Body of pancreas (tissue), 4 donors: ENCODE results near the gene FAM3A. TPM values are rescaled to one million over a fixed set of nuclear protein-coding genes. Genes with fewer than 3 reads are reported as not detected.

Experiments used
- ATAC-seq: fragments of 150-250 bp; one replicate; pipeline ENCODE4 v1.9.1; 2016
- DNase-seq, 4 donors: peaks; one replicate each; pipeline ENCODE4 v3.0.0-alpha.2; 2019
- H3K27ac ChIP-seq, 4 donors: fragments of 200-600 bp; sonication (generic); 1 replicate in 3 of 4; 2 replicates in 1 of 4; pipeline versions ENCODE4 v1.5.1 to v1.6.1; 2016 to 2019; ENCODE audit warnings: mild to moderate bottlenecking in 1 of 4, mixed read lengths in 1 of 4, moderate library complexity in 1 of 4
- H3K27me3 ChIP-seq, 2 donors: fragments of 200-600 bp; sonication (generic); one replicate each; pipeline ENCODE4 v1.6.0; 2016; ENCODE audit warnings: mild to moderate bottlenecking in 1 of 2
- H3K36me3 ChIP-seq, 2 donors: fragments of 200-600 bp; sonication (generic); replicated peaks in 1 of 2; 2 replicates each; pipeline ENCODE4 v1.5.1; 2016; ENCODE audit warnings: low read depth in 2 of 2; ENCODE audit not compliant: insufficient read depth in 1 of 2
- H3K4me1 ChIP-seq: fragments of 200-600 bp; sonication (generic); one replicate; pipeline ENCODE4 v1.6.0; 2016
- H3K4me3 ChIP-seq, 2 donors: fragments of 200-600 bp; sonication (generic); 1 replicate in 1 of 2; 2 replicates in 1 of 2; pipeline ENCODE4 v1.5.1; 2016 to 2019
- H3K9me3 ChIP-seq, 3 donors: fragments of 200-600 bp; sonication (generic); 1 replicate in 2 of 3; 2 replicates in 1 of 3; pipeline ENCODE4 v1.5.1; 2016
- POLR2A ChIP-seq, 3 donors: fragments of 450-650 bp; IDR thresholded peaks; one replicate each; pipeline ENCODE4 v1.6.1; 2016; ENCODE audit warnings: antibody characterized with exemption in 3 of 3, mild to moderate bottlenecking in 2 of 3
- WGBS, 2 donors: methylation state at CpG; one replicate each; pipeline ENCODE4 v1.1.5; 2017; 5-methylcytosine and 5-hydroxymethylcytosine counted together
- intact Hi-C: fragments of 100-400 bp; cut with DNase I; formaldehyde crosslinking; loops from one replicate; pipeline ENCODE4 v1.15.1; 2023
- total RNA-seq, 2 donors: library from RNA; depleted of rRNA; stranded (reverse); fragments of >200 nt; gene quantifications; one replicate each; pipeline ENCODE4 v1.1.0, GENCODE V29; 2016
- TF ChIP-seq, protein P1 (sequence below), 7 experiments: fragments of 450-650 bp in 4 of 7; fragments of 200-600 bp in 3 of 7; sonication (generic) in 3 of 7; IDR thresholded peaks; one replicate each; pipeline ENCODE4 v1.5.1; 2016 to 2019; ENCODE audit warnings: antibody characterized with exemption in 7 of 7

The FAM3A gene
- total RNA-seq, 2 donors from 2014 or later = 32.3 to 48.3 TPM

DNA sequence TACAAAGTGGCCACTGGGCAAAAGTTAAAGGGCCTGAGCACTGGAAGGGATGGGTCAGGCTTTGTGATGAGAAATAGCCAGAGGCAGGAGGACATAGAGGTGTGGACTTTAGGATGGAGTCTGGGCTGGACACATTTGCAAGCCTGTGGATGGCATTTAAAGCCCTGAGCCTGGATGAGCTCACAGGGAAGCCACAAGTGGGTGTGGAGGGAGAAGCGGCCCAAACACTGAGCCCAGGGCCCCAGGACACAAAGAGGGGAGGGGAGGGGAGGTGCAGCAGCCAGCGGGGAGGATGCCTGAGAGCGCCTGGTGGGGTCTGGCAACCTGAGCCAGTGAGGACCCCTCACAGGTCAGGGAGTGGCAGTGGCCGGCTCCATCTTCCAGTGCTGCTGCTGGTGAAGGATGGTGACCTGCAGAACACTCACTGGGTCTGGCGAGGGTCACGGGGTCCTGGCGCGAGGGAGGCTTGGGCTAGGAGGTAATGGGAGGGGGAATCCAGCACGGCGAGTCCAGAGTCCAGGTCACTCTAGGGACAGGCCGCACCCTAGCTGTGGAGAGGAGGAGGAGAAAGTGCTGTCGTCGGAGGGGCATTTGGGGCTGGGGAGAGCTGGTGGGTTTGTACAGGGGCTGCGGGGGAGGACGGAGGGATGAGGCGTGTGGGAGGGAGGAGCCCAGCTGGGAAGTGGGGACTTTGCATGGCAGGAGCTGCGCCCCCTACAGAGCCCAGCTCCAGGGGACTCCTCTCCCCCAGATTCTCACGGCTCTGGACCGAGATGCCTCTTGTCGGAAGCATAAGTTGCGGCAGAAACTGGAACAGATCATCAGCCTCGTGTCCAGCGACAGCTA lies 44.0 kb downstream of the FAM3A start:
- DNase-seq (no peak), ATAC-seq (no peak)
- Histone ChIP-seq H3K9me3 (no peaks in the 10 kb centered on the region), H3K4me1 (no peaks in the 10 kb centered on the region), H3K36me3 (peaks cover 0 to 2% of the 10 kb centered on the region in 2 donors), H3K27ac (no peak overlapping the region), H3K4me3 (no peak overlapping the region), H3K27me3 (no peaks in the 10 kb centered on the region)
- 86 to 93% methylated on average over 14 to 17 of the region's 23 CpGs for WGBS, 2 donors
- intact Hi-C loops = no loop called here
- TF ChIP-seq, protein P1, sequence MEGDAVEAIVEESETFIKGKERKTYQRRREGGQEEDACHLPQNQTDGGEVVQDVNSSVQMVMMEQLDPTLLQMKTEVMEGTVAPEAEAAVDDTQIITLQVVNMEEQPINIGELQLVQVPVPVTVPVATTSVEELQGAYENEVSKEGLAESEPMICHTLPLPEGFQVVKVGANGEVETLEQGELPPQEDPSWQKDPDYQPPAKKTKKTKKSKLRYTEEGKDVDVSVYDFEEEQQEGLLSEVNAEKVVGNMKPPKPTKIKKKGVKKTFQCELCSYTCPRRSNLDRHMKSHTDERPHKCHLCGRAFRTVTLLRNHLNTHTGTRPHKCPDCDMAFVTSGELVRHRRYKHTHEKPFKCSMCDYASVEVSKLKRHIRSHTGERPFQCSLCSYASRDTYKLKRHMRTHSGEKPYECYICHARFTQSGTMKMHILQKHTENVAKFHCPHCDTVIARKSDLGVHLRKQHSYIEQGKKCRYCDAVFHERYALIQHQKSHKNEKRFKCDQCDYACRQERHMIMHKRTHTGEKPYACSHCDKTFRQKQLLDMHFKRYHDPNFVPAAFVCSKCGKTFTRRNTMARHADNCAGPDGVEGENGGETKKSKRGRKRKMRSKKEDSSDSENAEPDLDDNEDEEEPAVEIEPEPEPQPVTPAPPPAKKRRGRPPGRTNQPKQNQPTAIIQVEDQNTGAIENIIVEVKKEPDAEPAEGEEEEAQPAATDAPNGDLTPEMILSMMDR (IDR thresholded peaks at IDR 0.05) = no peak
- no peak for TF ChIP-seq POLR2A (IDR thresholded peaks at IDR 0.05)

DNA sequence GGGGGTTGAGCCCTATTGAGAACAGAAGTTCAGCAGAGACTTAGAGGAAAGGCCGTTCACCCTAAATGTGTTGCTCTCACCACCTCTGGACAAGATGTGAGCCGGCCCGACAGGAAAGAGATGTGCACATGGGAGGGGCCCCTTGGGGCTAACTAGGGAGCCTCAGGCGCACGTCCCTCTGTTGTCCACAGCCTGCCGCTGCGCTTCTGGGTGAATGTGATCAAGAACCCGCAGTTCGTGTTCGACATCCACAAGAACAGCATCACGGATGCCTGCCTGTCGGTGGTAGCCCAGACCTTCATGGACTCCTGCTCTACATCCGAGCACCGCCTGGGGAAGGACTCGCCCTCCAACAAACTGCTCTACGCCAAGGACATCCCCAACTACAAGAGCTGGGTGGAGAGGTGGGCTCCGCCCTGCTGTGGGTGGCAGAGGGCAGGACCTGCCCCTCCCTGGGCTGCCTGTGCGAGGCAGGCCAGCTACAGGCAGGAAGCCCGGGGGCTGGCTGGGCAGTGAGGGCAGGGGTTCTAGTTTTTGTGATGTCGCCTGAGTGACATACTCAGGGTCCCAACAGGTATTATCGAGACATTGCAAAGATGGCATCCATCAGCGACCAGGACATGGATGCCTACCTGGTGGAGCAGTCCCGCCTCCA lies 45.0 kb downstream of the FAM3A start:
- Histone ChIP-seq H3K36me3 (peaks cover 0 to 2% of the 10 kb centered on the region in 2 donors), H3K4me1 (no peaks in the 10 kb centered on the region), H3K27ac (no peak overlapping the region), H3K4me3 (no peak overlapping the region), H3K27me3 (no peaks in the 10 kb centered on the region), H3K9me3 (no peaks in the 10 kb centered on the region)
- no peak for DNase-seq
- intact Hi-C loops = no loop called here
- no peak for ATAC-seq
- 93 to 96% methylated on average over 5 to 17 of the region's 23 CpGs for WGBS, 2 donors
- TF ChIP-seq, protein P1 (IDR thresholded peaks at IDR 0.05) = no peak
- no peak for TF ChIP-seq POLR2A (IDR thresholded peaks at IDR 0.05)

DNA sequence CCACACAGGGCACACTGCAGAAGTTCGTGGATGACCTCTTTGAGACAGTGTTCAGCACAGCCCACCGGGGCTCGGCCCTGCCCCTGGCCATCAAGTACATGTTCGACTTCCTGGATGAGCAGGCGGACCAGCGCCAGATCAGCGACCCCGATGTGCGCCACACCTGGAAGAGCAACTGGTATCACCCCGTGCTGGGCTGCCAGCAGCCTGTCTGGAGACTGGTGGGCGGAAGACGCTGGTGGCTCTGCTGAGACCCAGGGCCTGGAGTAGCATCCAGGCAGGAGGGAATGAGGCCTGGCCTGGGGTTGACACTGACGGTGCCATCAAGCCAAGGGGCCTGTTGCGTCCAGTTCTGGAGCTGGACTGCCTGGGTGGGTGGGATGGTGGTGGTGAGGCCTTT lies 45.6 kb downstream of the FAM3A start:
- no peak for TF ChIP-seq POLR2A (IDR thresholded peaks at IDR 0.05)
- TF ChIP-seq, protein P1 (IDR thresholded peaks at IDR 0.05) = no peak
- WGBS, 2 donors = 81% methylated on average over 5 of the region's 14 CpGs; no CpG with 5 or more reads in 1 of the 2 donors
- intact Hi-C loops = no loop called here
- Histone ChIP-seq H3K27me3 (no peaks in the 10 kb centered on the region), H3K4me1 (no peaks in the 10 kb centered on the region), H3K36me3 (peaks cover 0 to 2% of the 10 kb centered on the region in 2 donors), H3K27ac (no peak overlapping the region), H3K4me3 (no peak overlapping the region), H3K9me3 (no peaks in the 10 kb centered on the region)
- DNase-seq = no peak
- no peak for ATAC-seq

DNA sequence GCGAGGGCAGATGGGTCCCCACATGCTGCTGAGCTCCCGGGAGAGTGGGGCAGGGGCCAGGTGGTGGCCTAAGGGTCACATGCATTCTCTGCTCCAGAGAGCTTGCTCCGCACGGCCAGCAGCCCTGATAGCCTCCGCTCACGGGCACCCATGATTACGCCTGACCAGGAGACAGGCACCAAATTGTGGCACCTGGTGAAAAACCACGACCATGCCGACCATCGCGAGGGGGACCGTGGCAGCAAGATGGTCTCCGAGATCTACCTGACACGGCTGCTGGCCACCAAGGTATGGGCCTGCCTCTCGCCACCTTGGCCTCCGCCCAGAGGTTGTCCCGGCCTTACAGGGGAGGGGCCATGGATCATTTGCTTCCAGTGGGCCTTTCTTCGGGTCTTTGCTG lies 46.2 kb downstream of the FAM3A start:
- ATAC-seq (no peak), DNase-seq (no peak)
- Histone ChIP-seq H3K27ac (no peak overlapping the region), H3K4me3 (no peak overlapping the region), H3K27me3 (no peaks in the 10 kb centered on the region), H3K4me1 (no peaks in the 10 kb centered on the region), H3K9me3 (no peaks in the 10 kb centered on the region), H3K36me3 (peaks cover 0 to 2% of the 10 kb centered on the region in 2 donors)
- TF ChIP-seq POLR2A (IDR thresholded peaks at IDR 0.05) = no peak
- TF ChIP-seq, protein P1 (IDR thresholded peaks at IDR 0.05) = no peak
- WGBS, 2 donors = 93% methylated on average over 8 of the region's 18 CpGs; no CpG with 5 or more reads in 1 of the 2 donors
- intact Hi-C loops = no loop called here
